A549 (cell line): ENCODE results near the gene UCP3. TPM values are rescaled to one million over a fixed set of nuclear protein-coding genes. Genes with fewer than 3 reads are reported as not detected.

ENCODE experiments used
- ATAC-seq, 2 experiments: fragments of 200-7000 bp in 1 of 2; fragments of >200 bp in 1 of 2; cut with Nextera tagmentation in 1 of 2; cut with Tn5 transposase in 1 of 2; 3 replicates each; pipeline versions ENCODE4 v1.8.0 to v1.9.1; 2018 to 2020; ENCODE audit warnings: mild to moderate bottlenecking in 1 of 2, moderate library complexity in 1 of 2
- CTCF ChIA-PET: fragments of 300-600 bp; sonication (Branson Sonifier 250); formaldehyde crosslinking; extraction: SDS; loops from one replicate; lab custom pipeline; 2021; ENCODE audit warnings: antibody characterized with exemption, inconsistent platforms; lab: Yijun Ruan, JAX
- POLR2A ChIA-PET: fragments of 350-600 bp; formaldehyde crosslinking; extraction: SDS; loops from one replicate; lab custom pipeline; 2021; ENCODE audit warnings: antibody characterized with exemption, inconsistent platforms; lab: Yijun Ruan, JAX
- DNase-seq, 2 experiments: peaks; one replicate each; pipeline versions ENCODE4 v3.0.0 to v3.0.0-alpha.2; 2011 to 2016; ENCODE audit warnings: low read depth in 1 of 2, low spot score in 1 of 2
- FAIRE-seq: peaks from 2 replicates; lab custom pipeline; 2011; peaks lifted over from hg19 to GRCh38; lab: Jason Lieb, UNC
- H3K27ac ChIP-seq, 2 experiments: fragments of >200 bp; sonication (Bioruptor Twin); formaldehyde crosslinking; 3 replicates each; pipeline ENCODE4 v1.5.1; 2016 to 2017
- H3K4me1 ChIP-seq: fragments of >200 bp; sonication (Bioruptor Twin); formaldehyde crosslinking; 3 replicates; pipeline ENCODE4 v1.6.1; 2016
- H3K4me2 ChIP-seq: fragments of >200 bp; sonication (Bioruptor Twin); formaldehyde crosslinking; 3 replicates; pipeline ENCODE4 v1.6.1; 2016
- H3K4me3 ChIP-seq: fragments of >200 bp; sonication (Bioruptor Twin); formaldehyde crosslinking; 3 replicates; pipeline ENCODE4 v1.5.1; 2016
- H3K9me3 ChIP-seq: fragments of >200 bp; sonication (Bioruptor Twin); formaldehyde crosslinking; 3 replicates; pipeline ENCODE4 v1.6.1; 2016
- BHLHE40 ChIP-seq: IDR thresholded peaks from 2 replicates; pipeline ENCODE4 v1.6.1; 2012; ENCODE audit warnings: low read depth, low read length, inconsistent platforms
- CEBPB ChIP-seq, 2 experiments: fragments of >200 bp in 1 of 2; sonication (Bioruptor Twin) in 1 of 2; formaldehyde crosslinking in 1 of 2; IDR thresholded peaks; 2 replicates each; pipeline ENCODE4 v1.6.1; 2012 to 2016
- CHD2 ChIP-seq: fragments of 150-350 bp; IDR thresholded peaks from 2 replicates; pipeline ENCODE4 v1.6.1; 2014; ENCODE audit warnings: low read length; ENCODE audit not compliant: partially characterized antibody
- CTCF ChIP-seq: fragments of >200 bp; sonication (Bioruptor Twin); formaldehyde crosslinking; IDR thresholded peaks from 3 replicates; pipeline ENCODE4 v1.5.1; 2016
- EHMT2 ChIP-seq: fragments of 200-600 bp; sonication (generic); IDR thresholded peaks from 2 replicates; pipeline ENCODE4 v1.6.1; 2016; ENCODE audit warnings: antibody characterized with exemption, low read depth, mild to moderate bottlenecking, moderate library complexity
- EP300 ChIP-seq, 2 experiments: fragments of >200 bp; sonication (Bioruptor Twin); formaldehyde crosslinking; IDR thresholded peaks; 2 replicates in 1 of 2; 3 replicates in 1 of 2; pipeline ENCODE4 v1.6.1; 2016 to 2017
- FOSB ChIP-seq: fragments of 250-450 bp; sonication (Bioruptor Pico); IDR thresholded peaks from 2 replicates; pipeline ENCODE4 v1.5.0; 2020; ENCODE audit warnings: mild to moderate bottlenecking, moderate library complexity
- GATA3 ChIP-seq: IDR thresholded peaks from 2 replicates; pipeline ENCODE4 v1.6.1; 2012; ENCODE audit warnings: borderline replicate concordance
- HOXB13 ChIP-seq: fragments of 250-450 bp; sonication (Bioruptor Pico); IDR thresholded peaks from 2 replicates; pipeline ENCODE4 v1.5.0; 2020; ENCODE audit warnings: low read depth, mild to moderate bottlenecking, moderate library complexity
- JUN ChIP-seq, 2 experiments: fragments of >200 bp; sonication (Bioruptor Twin); formaldehyde crosslinking; IDR thresholded peaks; 2 replicates in 1 of 2; 3 replicates in 1 of 2; pipeline ENCODE4 v1.6.1; 2016 to 2017
- KDM1A ChIP-seq: fragments of 200-600 bp; sonication (generic); IDR thresholded peaks from 2 replicates; pipeline ENCODE4 v1.6.1; 2016; ENCODE audit warnings: low read depth, mild to moderate bottlenecking
- KDM5A ChIP-seq: fragments of 200-600 bp; sonication (generic); IDR thresholded peaks from 2 replicates; pipeline ENCODE4 v1.6.1; 2016; ENCODE audit warnings: antibody characterized with exemption, mild to moderate bottlenecking
- MAFK ChIP-seq: fragments of 450-650 bp; IDR thresholded peaks from 2 replicates; pipeline ENCODE4 v1.6.1; 2014; ENCODE audit not compliant: partially characterized antibody
- MYC ChIP-seq: IDR thresholded peaks from 2 replicates; pipeline ENCODE4 v1.6.1; 2012; ENCODE audit warnings: mild to moderate bottlenecking, inconsistent platforms, low read length, improper control_type of control experiment, borderline replicate concordance
- NFE2L2 ChIP-seq: fragments of 150-350 bp; conservative IDR thresholded peaks from 2 replicates; pipeline ENCODE4 v1.6.1; 2014; ENCODE audit warnings: low read length
- NPAS2 ChIP-seq: fragments of 250-450 bp; sonication (Bioruptor Pico); IDR thresholded peaks from 2 replicates; pipeline ENCODE4 v1.8.0; 2022; ENCODE audit warnings: mild to moderate bottlenecking, moderate library complexity, borderline replicate concordance
- NR3C1 ChIP-seq: fragments of >200 bp; sonication (Bioruptor Twin); formaldehyde crosslinking; IDR thresholded peaks from 3 replicates; pipeline ENCODE4 v1.6.1; 2017
- PHF8 ChIP-seq: fragments of 200-600 bp; sonication (generic); IDR thresholded peaks from 2 replicates; pipeline ENCODE4 v1.6.1; 2016; ENCODE audit warnings: low read depth, mild to moderate bottlenecking, antibody characterized with exemption, moderate library complexity, borderline replicate concordance
- POLR2A ChIP-seq: IDR thresholded peaks from 2 replicates; pipeline ENCODE4 v1.6.1; 2012; ENCODE audit warnings: mild to moderate bottlenecking, low read length
- POLR2AphosphoS2 ChIP-seq: conservative IDR thresholded peaks from 2 replicates; pipeline ENCODE4 v1.6.1; 2012; ENCODE audit warnings: low read length, improper control_type of control experiment, inconsistent platforms
- RAD21 ChIP-seq, 2 experiments: fragments of >200 bp in 1 of 2; sonication (Bioruptor Twin) in 1 of 2; formaldehyde crosslinking in 1 of 2; IDR thresholded peaks in 1 of 2; conservative IDR thresholded peaks in 1 of 2; 2 replicates in 1 of 2; 3 replicates in 1 of 2; pipeline ENCODE4 v1.6.1; 2012 to 2018; ENCODE audit warnings: inconsistent platforms in 1 of 2
- RARB ChIP-seq: fragments of 250-450 bp; sonication (Bioruptor Pico); IDR thresholded peaks from 2 replicates; pipeline ENCODE4 v1.8.0; 2021; ENCODE audit warnings: mild to moderate bottlenecking, moderate library complexity
- REST ChIP-seq: fragments of 200-600 bp; sonication (generic); IDR thresholded peaks from 2 replicates; pipeline ENCODE4 v1.6.1; 2016; ENCODE audit warnings: antibody characterized with exemption, mild to moderate bottlenecking, moderate library complexity
- RNF2 ChIP-seq: fragments of 200-600 bp; sonication (generic); IDR thresholded peaks from 2 replicates; pipeline ENCODE4 v1.6.1; 2016; ENCODE audit warnings: low read depth, mild to moderate bottlenecking, antibody characterized with exemption, moderate library complexity, borderline replicate concordance
- SMC3 ChIP-seq: fragments of >200 bp; sonication (Bioruptor Twin); formaldehyde crosslinking; IDR thresholded peaks from 3 replicates; pipeline ENCODE4 v1.6.1; 2018; ENCODE audit warnings: inconsistent platforms
- TP53 ChIP-seq: fragments of 250-450 bp; sonication (Bioruptor Pico); IDR thresholded peaks from 2 replicates; pipeline ENCODE4 v1.5.0; 2021; ENCODE audit warnings: mild to moderate bottlenecking, moderate library complexity
- ZC3H11A ChIP-seq: fragments of 450-650 bp; IDR thresholded peaks from 2 replicates; pipeline ENCODE4 v1.6.1; 2014; ENCODE audit warnings: antibody characterized with exemption, mild to moderate bottlenecking
- ZFP36 ChIP-seq: fragments of 450-650 bp; IDR thresholded peaks from 2 replicates; pipeline ENCODE4 v1.6.1; 2014; ENCODE audit warnings: borderline replicate concordance; ENCODE audit not compliant: partially characterized antibody
- ZNF302 ChIP-seq: fragments of 250-450 bp; sonication (Bioruptor Pico); IDR thresholded peaks from 2 replicates; pipeline ENCODE4 v1.9.0; 2021; ENCODE audit warnings: inconsistent platforms, mild to moderate bottlenecking, moderate library complexity
- WGBS: methylation state at CpG from one replicate; pipeline ENCODE4 v1.1.6; 2017; ENCODE audit errors: missing lambda C conversion rate; 5-methylcytosine and 5-hydroxymethylcytosine counted together
- polyA plus RNA-seq, 4 experiments: library from polyadenylated mRNA; depleted of rRNA in 3 of 4; stranded (reverse); fragments of >200 nt; fragmentation: RNase III in 1 of 4; extraction: RNeasy Plus Mini Kit Qiagen cat#74134 plus additional on column Dnase treatment in 1 of 4; gene quantifications; 2 replicates in 3 of 4; 3 replicates in 1 of 4; pipeline ENCODE4 v1.2.3, GENCODE V29; 2011 to 2017
- TF ChIP-seq, protein P1 (sequence below): fragments of >200 bp; sonication (Bioruptor Twin); formaldehyde crosslinking; IDR thresholded peaks from 3 replicates; pipeline ENCODE4 v1.6.1; 2016
- TF ChIP-seq, protein P2 (sequence below): fragments of >200 bp; sonication (Bioruptor Twin); formaldehyde crosslinking; IDR thresholded peaks from 2 replicates; pipeline ENCODE4 v1.6.1; 2016

UCP3 gene
- polyA plus RNA-seq, 2 of the 4 experiments (the other 2 are of a cell fraction): 1.3 to 1.5 TPM

DNA sequence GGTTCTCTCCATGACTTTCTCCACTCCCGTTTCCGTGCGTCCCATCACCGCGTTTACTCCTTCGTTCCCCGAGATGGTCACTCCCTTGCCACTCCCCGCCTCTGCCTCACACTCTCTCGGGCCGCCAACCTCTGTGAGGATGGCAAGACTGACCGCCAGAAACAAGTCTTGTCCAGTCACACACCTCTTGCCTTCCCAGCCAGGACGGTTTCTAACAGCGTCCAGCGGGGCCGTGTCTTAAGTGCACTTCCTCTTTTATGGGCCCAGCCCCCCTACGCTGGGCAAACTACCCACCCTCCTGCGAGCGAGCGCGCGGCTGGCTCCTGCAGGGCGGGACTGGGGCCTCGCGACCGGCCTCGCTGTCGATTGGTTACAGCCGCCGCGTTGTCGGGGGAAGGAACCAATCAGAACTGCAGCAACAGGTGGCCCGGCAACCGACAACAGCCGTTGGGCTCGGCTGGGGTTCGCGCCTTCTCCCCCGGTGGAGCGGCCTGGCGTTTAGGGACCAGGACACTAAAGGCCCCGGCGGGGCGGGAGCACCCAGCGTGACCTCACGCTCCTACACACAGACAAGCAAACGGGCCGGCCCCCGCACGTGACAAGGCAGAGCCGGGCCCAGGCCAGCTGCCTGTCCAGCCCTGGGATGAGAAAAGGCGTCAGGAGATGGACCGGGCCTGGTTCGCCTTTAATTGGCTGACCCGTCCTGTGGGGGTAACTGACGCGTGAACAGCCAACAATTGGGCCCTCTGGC, 25.7 kb downstream of the UCP3 start (continued):
- TF ChIP-seq REST (no peak), CEBPB (IDR thresholded peaks at IDR 0.05) (no peak), NFE2L2 (no peak), ZNF302 (peak; percentile 79; the same call in 1 of the 2 replicates), EHMT2 (no peak)
- TF ChIP-seq, all 56 proteins: peak for 18

- DNase-seq: peak in 1 of 2 experiments; percentile 81
- POLR2A ChIA-PET: interaction anchor here (0.6 to 1.9 kb wide), 17 partner anchors 10 to 510 kb away, joined by 3 to 10 read pairs (median 4); partner anchors contain the start of genes C2CD3, LIPT2, PGM2L1 and PPME1
- Histone ChIP-seq H3K27ac (peak within 1 kb of the TSS; percentile 88 to 92), H3K4me2 (peak within 1 kb of the TSS; percentile 93), H3K4me3 (peak within 1 kb of the TSS; percentile 62), H3K9me3 (no peaks in the 10 kb centered on the region), H3K4me1 (peaks cover 31% of the 10 kb centered on the region)
- FAIRE-seq: no peak
- CTCF ChIA-PET: interaction anchor here (1.0 to 1.5 kb wide), 5 partner anchors 16 to 188 kb away, joined by 3 to 7 read pairs (median 5); partner anchors contain the start of genes C2CD3 and PPME1
- under 1% methylated on average over 36 of the region's 43 CpGs for WGBS
- TF ChIP-seq EP300 (IDR thresholded peaks at IDR 0.05): no peak
- no peak for TF ChIP-seq MAFK
- no peak for TF ChIP-seq TP53 (CRISPR knock-in tag)
- TF ChIP-seq PHF8: no peak
- no peak for TF ChIP-seq POLR2AphosphoS2
- TF ChIP-seq RNF2: no peak
- TF ChIP-seq FOSB (CRISPR knock-in tag): no peak
- TF ChIP-seq RAD21 (conservative IDR thresholded peaks at IDR 0.05 in 1 of 2, IDR thresholded peaks at IDR 0.05 in 1 of 2): no peak
- TF ChIP-seq BHLHE40: no peak
- TF ChIP-seq NFE2L2: no peak
- no peak for TF ChIP-seq KDM5A
- no peak for TF ChIP-seq ZC3H11A
- TF ChIP-seq, protein P1, sequence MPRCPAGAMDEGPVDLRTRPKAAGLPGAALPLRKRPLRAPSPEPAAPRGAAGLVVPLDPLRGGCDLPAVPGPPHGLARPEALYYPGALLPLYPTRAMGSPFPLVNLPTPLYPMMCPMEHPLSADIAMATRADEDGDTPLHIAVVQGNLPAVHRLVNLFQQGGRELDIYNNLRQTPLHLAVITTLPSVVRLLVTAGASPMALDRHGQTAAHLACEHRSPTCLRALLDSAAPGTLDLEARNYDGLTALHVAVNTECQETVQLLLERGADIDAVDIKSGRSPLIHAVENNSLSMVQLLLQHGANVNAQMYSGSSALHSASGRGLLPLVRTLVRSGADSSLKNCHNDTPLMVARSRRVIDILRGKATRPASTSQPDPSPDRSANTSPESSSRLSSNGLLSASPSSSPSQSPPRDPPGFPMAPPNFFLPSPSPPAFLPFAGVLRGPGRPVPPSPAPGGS: peak; percentile 94; the same call in 2 of the 3 replicates
- no peak; the same call in 2 of the 3 replicates for TF ChIP-seq SMC3
- no peak for TF ChIP-seq NPAS2
- TF ChIP-seq MYC: 0 out of 2 replicates have a peak, but pooled peaks have one; percentile 10
- TF ChIP-seq KDM1A: no peak
- peak in 1 of 2 experiments; percentile 60; a peak in 1 of 5 replicates for TF ChIP-seq JUN (IDR thresholded peaks at IDR 0.05)
- TF ChIP-seq HOXB13 (CRISPR knock-in tag): no peak
- no peak for TF ChIP-seq ZFP36
- TF ChIP-seq CHD2: no peak
- TF ChIP-seq, protein P2, sequence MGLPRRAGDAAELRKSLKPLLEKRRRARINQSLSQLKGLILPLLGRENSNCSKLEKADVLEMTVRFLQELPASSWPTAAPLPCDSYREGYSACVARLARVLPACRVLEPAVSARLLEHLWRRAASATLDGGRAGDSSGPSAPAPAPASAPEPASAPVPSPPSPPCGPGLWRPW: no peak
- TF ChIP-seq RARB (CRISPR knock-in tag): no peak
- no peak for TF ChIP-seq CTCF
- TF ChIP-seq NR3C1: no peak
- peak; percentile 95 for TF ChIP-seq POLR2A
- no peak for TF ChIP-seq GATA3
- peak; percentile 87 to 92 for ATAC-seq
These were observed 26.3 kb downstream of the UCP3 start, which contains the start of gene UCP2 for GRCh38 chr11:73982595-73982989. Gene UCP2, minus strand, starts transcription at chr11:73982843. Its CDS starts 4,465 bp downstream, at chr11:73978378.
